ENCODE measurements around the gene ARMC7.
A peak's percentile ranks its signal among the peaks of the same experiment; 100 is the strongest.

Gene ARMC7

GRCh38 chr17:75077496-75078283 is 32.1 kb upstream of the ARMC7 start:
- DNase-seq = peak in 32 of 56 donors; percentile 11 to 65 (median 36)

GRCh38 chr17:75078284-75079022 is 31.3 kb upstream of the ARMC7 start:
- DNase-seq = no peak

GRCh38 chr17:75079023-75079373 is 30.8 kb upstream of the ARMC7 start:
- no peak for DNase-seq

GRCh38 chr17:75081611-75082540 is 27.9 kb upstream of the ARMC7 start:
- no peak for DNase-seq

GRCh38 chr17:75082683-75083082 is 27.1 kb upstream of the ARMC7 start:
- no peak for DNase-seq

GRCh38 chr17:75084039-75084660 is 25.6 kb upstream of the ARMC7 start:
- no peak for DNase-seq

- DNase-seq = no peak
These were observed 23.1 kb upstream of the ARMC7 start for GRCh38 chr17:75086496-75087181.

GRCh38 chr17:75087182-75087557 is 22.6 kb upstream of the ARMC7 start:
- DNase-seq = no peak

GRCh38 chr17:75087558-75088453 is 22.0 kb upstream of the ARMC7 start, which contains the start of gene SLC16A5:
Gene SLC16A5 (plus strand): TSS chr17:75087954. CDS start chr17:75093637, 5,683 bp downstream.
- DNase-seq = peak in 8 of 56 donors; percentile 5 to 30 (median 19)

- DNase-seq = no peak
These were observed 21.0 kb upstream of the ARMC7 start for GRCh38 chr17:75088465-75089417.

- no peak for DNase-seq
These were observed 18.6 kb upstream of the ARMC7 start for GRCh38 chr17:75090871-75091854.

- no peak for DNase-seq
These were observed 17.9 kb upstream of the ARMC7 start for GRCh38 chr17:75091855-75092327.

GRCh38 chr17:75093548-75094158 is 16.1 kb upstream of the ARMC7 start:
- DNase-seq = no peak

GRCh38 chr17:75094871-75095399 is 14.8 kb upstream of the ARMC7 start:
- no peak for DNase-seq

- peak in 20 of 56 donors; percentile 2 to 34 (median 18) for DNase-seq
These were observed 13.6 kb upstream of the ARMC7 start for GRCh38 chr17:75096082-75096625.

- no peak for DNase-seq
These were observed 11.9 kb upstream of the ARMC7 start for GRCh38 chr17:75097865-75098264.

Measured in amygdala (tissue), 56 donors.